ENCODE data around the gene SLC6A13.

DNA sequence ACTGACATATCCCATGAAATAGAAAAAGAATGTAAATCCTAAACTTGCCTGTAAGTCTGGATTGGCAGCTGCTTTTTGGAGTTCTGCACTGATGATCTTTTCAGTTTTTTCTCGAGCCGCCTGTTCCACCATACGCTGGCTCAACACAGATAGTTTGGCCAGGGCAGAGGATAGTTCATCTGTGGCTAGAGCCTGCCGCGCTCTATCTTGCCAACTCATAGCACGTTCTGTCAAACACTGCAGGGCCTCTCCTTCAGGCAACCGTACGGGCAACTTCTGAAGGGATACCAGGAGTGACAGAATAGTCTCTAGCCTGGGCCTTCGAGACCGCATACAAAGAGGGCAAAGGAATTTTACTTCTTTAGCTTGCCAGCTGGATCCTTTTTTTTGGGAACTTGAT is 44.8 kb upstream of the SLC6A13 start:
- no peak for TF ChIP-seq TBP (CRISPR knock-in tag; IDR thresholded peaks at IDR 0.05)
- no peak for TF ChIP-seq HNF4A (CRISPR knock-in tag; IDR thresholded peaks at IDR 0.05)
- TF ChIP-seq RAD21 (CRISPR knock-in tag; IDR thresholded peaks at IDR 0.05) = no peak
- TF ChIP-seq ZNF549 (CRISPR knock-in tag; IDR thresholded peaks at IDR 0.05) = no peak
- TF ChIP-seq MTF2 (CRISPR knock-in tag; IDR thresholded peaks at IDR 0.05; ENCODE audit: borderline replicate concordance) = no peak
- TF ChIP-seq, protein P1, sequence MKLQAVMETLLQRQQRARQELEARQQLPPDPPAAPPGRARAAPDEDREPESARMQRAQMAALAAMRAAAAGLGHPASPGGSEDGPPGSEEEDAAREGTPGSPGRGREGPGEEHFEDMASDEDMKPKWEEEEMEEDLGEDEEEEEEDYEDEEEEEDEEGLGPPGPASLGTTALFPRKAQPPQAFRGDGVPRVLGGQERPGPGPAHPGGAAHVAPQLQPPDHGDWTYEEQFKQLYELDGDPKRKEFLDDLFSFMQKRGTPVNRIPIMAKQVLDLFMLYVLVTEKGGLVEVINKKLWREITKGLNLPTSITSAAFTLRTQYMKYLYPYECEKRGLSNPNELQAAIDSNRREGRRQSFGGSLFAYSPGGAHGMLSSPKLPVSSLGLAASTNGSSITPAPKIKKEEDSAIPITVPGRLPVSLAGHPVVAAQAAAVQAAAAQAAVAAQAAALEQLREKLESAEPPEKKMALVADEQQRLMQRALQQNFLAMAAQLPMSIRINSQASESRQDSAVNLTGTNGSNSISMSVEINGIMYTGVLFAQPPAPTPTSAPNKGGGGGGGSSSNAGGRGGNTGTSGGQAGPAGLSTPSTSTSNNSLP (IDR thresholded peaks at IDR 0.05; ENCODE audit: low read depth, low read length) = no peak
- no peak for TF ChIP-seq TCF7L2 (IDR thresholded peaks at IDR 0.05; ENCODE audit: low read depth, low read length)
